ENCODE data around the gene CA10. TPM values are rescaled to one million over a fixed set of nuclear protein-coding genes. Genes with fewer than 3 reads are reported as not detected.

The CA10 gene
- total RNA-seq, 1 experiment from 2014 or later, result 0.46 TPM

DNA sequence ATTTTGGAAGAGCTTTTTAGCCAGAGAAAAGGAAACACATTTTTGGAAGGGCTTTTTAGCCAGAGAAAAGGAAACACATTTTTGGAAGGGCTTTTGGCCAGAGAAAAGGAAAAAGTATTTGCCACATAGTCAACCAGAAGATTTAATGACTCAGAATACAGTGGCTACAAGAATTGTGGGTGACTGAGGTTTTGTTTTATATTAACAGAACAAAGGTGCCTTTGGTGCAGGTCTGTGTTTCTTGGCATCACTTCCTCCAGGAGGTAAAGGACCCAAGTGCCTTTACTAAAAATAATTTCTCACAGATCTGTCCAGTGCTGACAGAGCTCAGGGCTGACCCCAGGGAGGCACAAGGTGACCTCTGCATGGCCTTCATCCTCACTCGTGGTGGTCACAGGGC lies 363.1 kb downstream of the CA10 start:
- H3K9ac ChIP-seq (ENCODE audit: extremely low read depth, insufficient read length, low read length), result no peak overlapping the region
- no peaks in the 10 kb centered on the region for H3K23me2 ChIP-seq (ENCODE audit: insufficient read length, low read depth, low read length, poor library complexity, severe bottlenecking)
- H4K5ac ChIP-seq (ENCODE audit: insufficient read length, low read depth, low read length), result no peak overlapping the region
- H2AFZ ChIP-seq (ENCODE audit: low read length), result no peak overlapping the region
- no peak overlapping the region for H4K91ac ChIP-seq (ENCODE audit: insufficient read length, low read depth, low read length)
- no peak overlapping the region for H3K23ac ChIP-seq (ENCODE audit: insufficient read length, low read depth, low read length)
- H3K27me3 ChIP-seq (ENCODE audit: insufficient read depth, low read length), result no peaks in the 10 kb centered on the region
- H3K79me2 ChIP-seq (ENCODE audit: insufficient read depth, low read length), result no peaks in the 10 kb centered on the region
- no peak overlapping the region for H3K4ac ChIP-seq (ENCODE audit: low read depth, low read length)
- H2BK15ac ChIP-seq (ENCODE audit: low read depth, low read length), result no peak overlapping the region
- WGBS (ENCODE audit: extremely low coverage, insufficient read length, low lambda C conversion rate), result no CpG with 5 or more reads among the region's 1 CpG
- H3K79me1 ChIP-seq (ENCODE audit: insufficient read depth, low read depth, low read length, poor library complexity, severe bottlenecking), result no peaks in the 10 kb centered on the region
- no peak overlapping the region for H2BK20ac ChIP-seq (ENCODE audit: low read depth, low read length, poor library complexity, severe bottlenecking)
- TF ChIP-seq, protein P1, sequence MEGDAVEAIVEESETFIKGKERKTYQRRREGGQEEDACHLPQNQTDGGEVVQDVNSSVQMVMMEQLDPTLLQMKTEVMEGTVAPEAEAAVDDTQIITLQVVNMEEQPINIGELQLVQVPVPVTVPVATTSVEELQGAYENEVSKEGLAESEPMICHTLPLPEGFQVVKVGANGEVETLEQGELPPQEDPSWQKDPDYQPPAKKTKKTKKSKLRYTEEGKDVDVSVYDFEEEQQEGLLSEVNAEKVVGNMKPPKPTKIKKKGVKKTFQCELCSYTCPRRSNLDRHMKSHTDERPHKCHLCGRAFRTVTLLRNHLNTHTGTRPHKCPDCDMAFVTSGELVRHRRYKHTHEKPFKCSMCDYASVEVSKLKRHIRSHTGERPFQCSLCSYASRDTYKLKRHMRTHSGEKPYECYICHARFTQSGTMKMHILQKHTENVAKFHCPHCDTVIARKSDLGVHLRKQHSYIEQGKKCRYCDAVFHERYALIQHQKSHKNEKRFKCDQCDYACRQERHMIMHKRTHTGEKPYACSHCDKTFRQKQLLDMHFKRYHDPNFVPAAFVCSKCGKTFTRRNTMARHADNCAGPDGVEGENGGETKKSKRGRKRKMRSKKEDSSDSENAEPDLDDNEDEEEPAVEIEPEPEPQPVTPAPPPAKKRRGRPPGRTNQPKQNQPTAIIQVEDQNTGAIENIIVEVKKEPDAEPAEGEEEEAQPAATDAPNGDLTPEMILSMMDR (conservative IDR thresholded peaks at IDR 0.05), result no peak
- H3K9me3 ChIP-seq (ENCODE audit: control insufficient read depth, low read depth, low read length), result no peaks in the 10 kb centered on the region
- H2AK5ac ChIP-seq (ENCODE audit: insufficient read length, low read length), result no peak overlapping the region
- H3K56ac ChIP-seq (ENCODE audit: insufficient read length, low read depth, low read length), result no peak overlapping the region
- Mint-ChIP-seq H3K9me3 (no peaks in the 10 kb centered on the region), H3K27ac (no peak overlapping the region; a peak in 1 of 7 replicates), H3K4me1 (no peaks in the 10 kb centered on the region), H3K36me3 (ENCODE audit: insufficient read depth in 1 of 3, low read depth in 3 of 3) (no peaks in the 10 kb centered on the region), H3K27me3 (ENCODE audit: low read depth) (peaks cover 3% of the 10 kb centered on the region; the same call in 1 of the 2 replicates), H3K4me3 (no peak overlapping the region)
- no peak overlapping the region for H2BK12ac ChIP-seq (ENCODE audit: insufficient read length, low read depth, low read length)
- no peak overlapping the region for H2BK120ac ChIP-seq (ENCODE audit: low read depth, low read length, poor library complexity, severe bottlenecking)
- H3K4me2 ChIP-seq (ENCODE audit: insufficient read depth, insufficient read length, low read length), result no peak overlapping the region
- no peaks in the 10 kb centered on the region for H3K4me1 ChIP-seq (ENCODE audit: insufficient read depth, low read length)
- no peak overlapping the region for H3K18ac ChIP-seq (ENCODE audit: insufficient read length, low read depth, low read length)
- H3K14ac ChIP-seq (ENCODE audit: insufficient read depth, low read length), result no peak overlapping the region
- no peaks in the 10 kb centered on the region for H4K20me1 ChIP-seq (ENCODE audit: control insufficient read depth, insufficient read depth, insufficient read length)
- H3T11ph ChIP-seq (ENCODE audit: low read length), result no peak overlapping the region
- DNase-seq, result no peak
- H3K27ac ChIP-seq (ENCODE audit: insufficient read length, low read depth, low read length), result no peak overlapping the region
- no peak overlapping the region for H2BK5ac ChIP-seq (ENCODE audit: insufficient read length, low read length)
- no peak overlapping the region for H4K8ac ChIP-seq (replicated peaks; ENCODE audit: insufficient read length, low read depth, low read length)

Measured in H9 (cell line).